ENCODE measurements around the gene SZT2.

DNA sequence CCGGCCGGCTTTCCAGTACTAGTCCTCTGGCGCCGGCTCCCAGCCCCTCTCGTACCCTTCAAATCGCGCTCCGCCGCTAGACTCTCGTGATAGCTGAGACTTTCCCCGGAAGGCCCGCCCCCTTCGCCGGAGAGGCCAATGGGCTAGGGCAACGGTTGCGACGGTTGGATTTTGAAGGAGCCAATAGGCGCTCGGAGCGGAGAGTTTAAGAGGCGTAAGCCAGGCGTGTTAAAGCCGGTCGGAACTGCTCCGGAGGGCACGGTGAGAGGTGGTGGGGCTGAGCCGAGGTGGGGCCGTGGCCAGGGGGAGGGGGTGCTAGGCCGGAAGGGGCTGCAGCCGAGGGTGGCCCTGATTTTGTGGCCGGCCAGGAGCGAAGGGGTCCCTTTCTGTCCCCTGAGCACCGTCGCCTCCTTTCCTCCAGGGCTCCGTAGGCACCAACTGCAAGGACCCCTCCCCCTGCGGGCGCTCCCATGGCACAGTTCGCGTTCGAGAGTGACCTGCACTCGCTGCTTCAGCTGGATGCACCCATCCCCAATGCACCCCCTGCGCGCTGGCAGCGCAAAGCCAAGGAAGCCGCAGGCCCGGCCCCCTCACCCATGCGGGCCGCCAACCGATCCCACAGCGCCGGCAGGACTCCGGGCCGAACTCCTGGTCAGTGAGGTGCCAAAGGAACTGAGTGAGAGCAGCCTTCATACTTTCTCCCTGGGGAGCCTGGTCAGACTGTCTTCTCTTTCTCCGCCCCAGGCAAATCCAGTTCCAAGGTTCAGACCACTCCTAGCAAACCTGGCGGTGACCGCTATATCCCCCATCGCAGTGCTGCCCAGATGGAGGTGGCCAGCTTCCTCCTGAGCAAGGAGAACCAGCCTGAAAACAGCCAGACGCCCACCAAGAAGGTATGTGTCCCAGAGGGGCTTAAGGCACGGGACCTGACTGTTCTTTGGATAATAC is 30.7 kb upstream of the SZT2 start, which contains the start of gene CDC20:
- peak; percentile 54; the same call in 1 of the 2 replicates for TF ChIP-seq TAF1 (CRISPR knock-in tag; IDR thresholded peaks at IDR 0.05)
- no peak for TF ChIP-seq ZBTB7A (CRISPR knock-in tag; IDR thresholded peaks at IDR 0.05)
- TF ChIP-seq SMC3 (IDR thresholded peaks at IDR 0.05; ENCODE audit: low read length): no peak
- TF ChIP-seq JUND (CRISPR knock-in tag; IDR thresholded peaks at IDR 0.05): no peak
- TF ChIP-seq, protein P1, sequence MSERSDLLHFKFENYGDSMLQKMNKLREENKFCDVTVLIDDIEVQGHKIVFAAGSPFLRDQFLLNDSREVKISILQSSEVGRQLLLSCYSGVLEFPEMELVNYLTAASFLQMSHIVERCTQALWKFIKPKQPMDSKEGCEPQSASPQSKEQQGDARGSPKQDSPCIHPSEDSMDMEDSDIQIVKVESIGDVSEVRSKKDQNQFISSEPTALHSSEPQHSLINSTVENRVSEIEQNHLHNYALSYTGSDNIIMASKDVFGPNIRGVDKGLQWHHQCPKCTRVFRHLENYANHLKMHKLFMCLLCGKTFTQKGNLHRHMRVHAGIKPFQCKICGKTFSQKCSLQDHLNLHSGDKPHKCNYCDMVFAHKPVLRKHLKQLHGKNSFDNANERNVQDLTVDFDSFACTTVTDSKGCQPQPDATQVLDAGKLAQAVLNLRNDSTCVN (CRISPR knock-in tag; IDR thresholded peaks at IDR 0.05; ENCODE audit: borderline replicate concordance): no peak
- TF ChIP-seq, protein P2, sequence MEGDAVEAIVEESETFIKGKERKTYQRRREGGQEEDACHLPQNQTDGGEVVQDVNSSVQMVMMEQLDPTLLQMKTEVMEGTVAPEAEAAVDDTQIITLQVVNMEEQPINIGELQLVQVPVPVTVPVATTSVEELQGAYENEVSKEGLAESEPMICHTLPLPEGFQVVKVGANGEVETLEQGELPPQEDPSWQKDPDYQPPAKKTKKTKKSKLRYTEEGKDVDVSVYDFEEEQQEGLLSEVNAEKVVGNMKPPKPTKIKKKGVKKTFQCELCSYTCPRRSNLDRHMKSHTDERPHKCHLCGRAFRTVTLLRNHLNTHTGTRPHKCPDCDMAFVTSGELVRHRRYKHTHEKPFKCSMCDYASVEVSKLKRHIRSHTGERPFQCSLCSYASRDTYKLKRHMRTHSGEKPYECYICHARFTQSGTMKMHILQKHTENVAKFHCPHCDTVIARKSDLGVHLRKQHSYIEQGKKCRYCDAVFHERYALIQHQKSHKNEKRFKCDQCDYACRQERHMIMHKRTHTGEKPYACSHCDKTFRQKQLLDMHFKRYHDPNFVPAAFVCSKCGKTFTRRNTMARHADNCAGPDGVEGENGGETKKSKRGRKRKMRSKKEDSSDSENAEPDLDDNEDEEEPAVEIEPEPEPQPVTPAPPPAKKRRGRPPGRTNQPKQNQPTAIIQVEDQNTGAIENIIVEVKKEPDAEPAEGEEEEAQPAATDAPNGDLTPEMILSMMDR (CRISPR knock-in tag; IDR thresholded peaks at IDR 0.05): no peak
